Sigmoid colon (tissue), 7 donors: ENCODE results near the gene ENDOU. TPM values are rescaled to one million over a fixed set of nuclear protein-coding genes. Genes with fewer than 3 reads are reported as not detected.

ENCODE experiments used
- DNase-seq: peaks from one replicate; pipeline ENCODE4 v3.0.0-alpha.2; 2019
- H3K27ac ChIP-seq, 4 donors: fragments of 200-600 bp; sonication (generic); one replicate each; pipeline ENCODE4 v1.5.1; 2016 to 2019; ENCODE audit warnings: mild to moderate bottlenecking in 1 of 4
- H3K27me3 ChIP-seq, 3 donors: fragments of 200-600 bp; sonication (generic); one replicate each; pipeline ENCODE4 v1.5.1; 2019; ENCODE audit warnings: mild to moderate bottlenecking in 1 of 3
- H3K36me3 ChIP-seq, 4 donors: fragments of 200-600 bp; sonication (generic); one replicate each; pipeline ENCODE4 v1.5.1; 2016 to 2019
- H3K4me1 ChIP-seq, 4 donors: fragments of 200-600 bp; sonication (generic); one replicate each; pipeline ENCODE4 v1.5.1; 2017 to 2019
- H3K4me3 ChIP-seq, 4 donors: fragments of 200-600 bp; sonication (generic); one replicate each; pipeline ENCODE4 v1.5.1; 2017 to 2019; ENCODE audit warnings: mild to moderate bottlenecking in 2 of 4, moderate library complexity in 1 of 4
- H3K9me3 ChIP-seq, 4 donors: fragments of 200-600 bp in 3 of 4; sonication (generic) in 3 of 4; one replicate each; pipeline versions ENCODE4 v1.5.1 to v1.6.1; 2013 to 2019
- EP300 ChIP-seq, 4 donors: sonication (generic); formaldehyde crosslinking; IDR thresholded peaks; one replicate each; pipeline ENCODE4 v1.6.1; 2017; ENCODE audit warnings: antibody characterized with exemption in 4 of 4
- POLR2A ChIP-seq, 2 donors: fragments of 450-650 bp; IDR thresholded peaks; one replicate each; pipeline ENCODE4 v1.6.1; 2016; ENCODE audit warnings: antibody characterized with exemption in 2 of 2, mild to moderate bottlenecking in 2 of 2, moderate library complexity in 2 of 2
- POLR2AphosphoS5 ChIP-seq, 4 donors: sonication (generic); formaldehyde crosslinking; IDR thresholded peaks; one replicate each; pipeline ENCODE4 v1.6.1; 2017; ENCODE audit warnings: antibody characterized with exemption in 4 of 4
- WGBS, 2 donors: extraction: QIAGEN DNeasy Blood & Tissue Kit; methylation state at CpG; one replicate each; pipeline ENCODE4 v1.1.7; 2013; 5-methylcytosine and 5-hydroxymethylcytosine counted together
- intact Hi-C: fragments of 100-400 bp; cut with DNase I; formaldehyde crosslinking; loops from one replicate; pipeline ENCODE4 v1.15.1; 2023
- polyA plus RNA-seq, 3 donors: library from polyadenylated mRNA; stranded (reverse); fragments of 200-250 nt; gene quantifications; one replicate each; pipeline ENCODE4 v1.2.3, GENCODE V29; 2013
- total RNA-seq, 4 donors: library from RNA; depleted of rRNA; stranded (reverse); fragments of >200 nt; gene quantifications; one replicate each; pipeline ENCODE4 v1.1.0, GENCODE V29; 2016
- TF ChIP-seq, protein P1 (sequence below), 4 experiments: fragments of 450-650 bp in 3 of 4; fragments of 200-600 bp in 1 of 4; IDR thresholded peaks; one replicate each; pipeline ENCODE4 v1.5.1; 2016 to 2019; ENCODE audit warnings: antibody characterized with exemption in 4 of 4, mild to moderate bottlenecking in 3 of 4, moderate library complexity in 2 of 4
- donor health status: healthy with polysubstance abuse.
- donor health status: Bipolar disorder and iron deficiency.
- donor health status: healthy.

Gene ENDOU
- total and polyA plus RNA-seq, 7 donors, result 0.25 to 1.6 (median 0.43) TPM; not detected in 3

DNA sequence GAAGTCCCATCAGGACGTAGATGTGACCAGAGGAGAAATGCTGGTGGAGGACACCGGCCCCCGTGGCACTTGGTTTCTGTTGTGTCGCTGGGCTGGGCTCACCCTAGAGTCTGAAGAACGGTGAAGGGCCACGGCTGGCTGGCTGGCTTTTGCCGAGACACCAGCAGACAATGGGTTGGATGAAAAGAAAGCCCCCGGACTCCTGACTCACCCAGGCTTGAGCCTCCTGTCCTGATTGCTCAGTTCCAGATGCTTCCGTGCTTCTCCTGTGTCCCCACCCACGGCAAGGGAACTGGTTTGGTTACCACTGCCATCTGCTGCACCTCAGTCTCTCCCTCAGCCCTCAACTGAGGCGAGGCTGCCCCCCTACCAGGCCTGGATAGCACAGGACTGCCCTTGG, 10.4 kb upstream of the ENDOU start:
- no peak for DNase-seq
- no peak overlapping the region for H3K4me3 ChIP-seq
- H3K36me3 ChIP-seq, result no peaks in the 10 kb centered on the region
- H3K4me1 ChIP-seq, result peaks cover 0 to 42% (median 39%) of the 10 kb centered on the region in 4 donors
- H3K27me3 ChIP-seq, result no peaks in the 10 kb centered on the region
- WGBS, 2 donors, result 84 to 90% methylated on average over 11 of the region's 11 CpGs
- intact Hi-C loops, result loop anchor here (2.0 kb wide), 2 partner anchors 17 to 103 kb away; no protein-coding TSS in a partner anchor
- H3K9me3 ChIP-seq, result no peaks in the 10 kb centered on the region
- no peak for TF ChIP-seq EP300 (IDR thresholded peaks at IDR 0.05)
- TF ChIP-seq, protein P1, sequence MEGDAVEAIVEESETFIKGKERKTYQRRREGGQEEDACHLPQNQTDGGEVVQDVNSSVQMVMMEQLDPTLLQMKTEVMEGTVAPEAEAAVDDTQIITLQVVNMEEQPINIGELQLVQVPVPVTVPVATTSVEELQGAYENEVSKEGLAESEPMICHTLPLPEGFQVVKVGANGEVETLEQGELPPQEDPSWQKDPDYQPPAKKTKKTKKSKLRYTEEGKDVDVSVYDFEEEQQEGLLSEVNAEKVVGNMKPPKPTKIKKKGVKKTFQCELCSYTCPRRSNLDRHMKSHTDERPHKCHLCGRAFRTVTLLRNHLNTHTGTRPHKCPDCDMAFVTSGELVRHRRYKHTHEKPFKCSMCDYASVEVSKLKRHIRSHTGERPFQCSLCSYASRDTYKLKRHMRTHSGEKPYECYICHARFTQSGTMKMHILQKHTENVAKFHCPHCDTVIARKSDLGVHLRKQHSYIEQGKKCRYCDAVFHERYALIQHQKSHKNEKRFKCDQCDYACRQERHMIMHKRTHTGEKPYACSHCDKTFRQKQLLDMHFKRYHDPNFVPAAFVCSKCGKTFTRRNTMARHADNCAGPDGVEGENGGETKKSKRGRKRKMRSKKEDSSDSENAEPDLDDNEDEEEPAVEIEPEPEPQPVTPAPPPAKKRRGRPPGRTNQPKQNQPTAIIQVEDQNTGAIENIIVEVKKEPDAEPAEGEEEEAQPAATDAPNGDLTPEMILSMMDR (IDR thresholded peaks at IDR 0.05), result no peak
- peak overlapping the region; percentile 78 to 83 (median 82) for H3K27ac ChIP-seq

DNA sequence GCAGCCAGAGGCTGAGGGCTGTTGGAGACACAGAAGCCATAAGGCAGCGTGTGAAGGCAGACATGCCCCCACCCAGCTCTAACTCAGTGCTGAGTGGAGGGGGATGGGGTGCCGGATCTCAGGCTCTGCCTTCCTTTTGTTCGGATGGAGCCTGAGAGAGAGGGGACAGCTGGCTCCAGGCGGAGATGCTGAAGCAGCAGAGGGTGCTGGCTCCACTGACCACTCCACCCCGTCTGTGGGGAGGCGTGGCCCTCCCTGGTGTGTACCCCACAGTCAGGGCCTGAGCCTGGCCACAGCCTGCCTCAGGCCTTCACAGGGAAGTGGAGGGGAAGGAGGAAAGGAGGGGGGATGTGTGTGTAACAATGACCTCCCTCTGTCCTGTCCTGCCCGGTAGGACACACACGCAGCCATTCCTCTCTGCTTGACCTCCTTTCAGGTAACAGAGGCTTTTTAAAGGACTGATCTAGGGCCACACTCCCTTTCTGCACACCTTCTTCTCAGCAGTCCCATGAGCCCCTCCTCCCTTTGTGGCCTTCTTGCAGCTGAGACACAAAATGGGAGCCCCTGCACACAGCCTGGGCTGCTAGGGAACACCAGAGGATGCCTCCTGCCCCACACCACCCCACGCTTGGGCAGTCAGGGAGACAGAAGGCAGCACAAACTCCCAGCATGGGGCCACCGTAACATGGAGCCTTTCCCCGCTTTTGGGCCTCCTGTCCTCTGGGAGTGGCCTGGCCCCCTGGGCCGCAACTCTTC, 9.6 kb upstream of the ENDOU start:
- intact Hi-C loops, result no loop called here

DNA sequence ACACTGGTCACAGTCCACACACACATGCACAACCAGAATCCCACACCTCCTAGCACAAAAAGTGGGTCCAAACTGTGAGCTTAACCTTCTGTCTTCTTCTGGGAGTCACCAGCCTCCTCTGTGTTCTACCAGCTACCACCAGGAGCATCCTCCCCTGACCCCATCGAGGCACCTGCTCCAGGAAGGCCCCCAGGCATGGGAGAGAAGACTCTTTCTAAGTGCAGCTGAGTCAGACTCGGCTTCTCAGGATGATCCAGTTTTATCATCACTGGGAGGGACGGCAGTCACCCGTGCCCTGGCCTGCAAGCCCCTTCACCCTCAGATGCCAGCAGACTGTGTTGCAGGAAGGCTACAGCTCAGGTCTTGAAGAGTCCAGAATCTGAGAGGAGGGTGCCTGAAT, 7.9 kb upstream of the ENDOU start:
- WGBS, 2 donors, result 91% methylated on average over 4 of the region's 4 CpGs
- no peak overlapping the region for H3K4me3 ChIP-seq
- DNase-seq, result no peak
- no peak overlapping the region for H3K27ac ChIP-seq
- no peaks in the 10 kb centered on the region for H3K9me3 ChIP-seq
- TF ChIP-seq POLR2A (IDR thresholded peaks at IDR 0.05) (no peak), EP300 (IDR thresholded peaks at IDR 0.05) (no peak), POLR2AphosphoS5 (IDR thresholded peaks at IDR 0.05) (no peak)
- TF ChIP-seq, protein P1 (IDR thresholded peaks at IDR 0.05), result no peak
- peaks cover 0 to 38% (median 37%) of the 10 kb centered on the region in 4 donors for H3K4me1 ChIP-seq
- H3K27me3 ChIP-seq, result no peaks in the 10 kb centered on the region
- H3K36me3 ChIP-seq, result no peaks in the 10 kb centered on the region
- intact Hi-C loops, result no loop called here

More for the DNA sequence above, 9.6 kb upstream of the ENDOU start:
- Histone ChIP-seq H3K27ac (peak overlapping the region; percentile 78 to 83 (median 82)), H3K4me3 (no peak overlapping the region), H3K4me1 (peaks cover 0 to 42% (median 39%) of the 10 kb centered on the region in 4 donors), H3K9me3 (no peaks in the 10 kb centered on the region), H3K36me3 (no peaks in the 10 kb centered on the region), H3K27me3 (no peaks in the 10 kb centered on the region)
- WGBS, 2 donors, result 84 to 87% methylated on average over 12 of the region's 12 CpGs
- DNase-seq, result no peak
- TF ChIP-seq POLR2A (IDR thresholded peaks at IDR 0.05) (no peak), EP300 (IDR thresholded peaks at IDR 0.05) (no peak), POLR2AphosphoS5 (IDR thresholded peaks at IDR 0.05) (no peak)
- TF ChIP-seq, protein P1 (IDR thresholded peaks at IDR 0.05), result no peak

DNA sequence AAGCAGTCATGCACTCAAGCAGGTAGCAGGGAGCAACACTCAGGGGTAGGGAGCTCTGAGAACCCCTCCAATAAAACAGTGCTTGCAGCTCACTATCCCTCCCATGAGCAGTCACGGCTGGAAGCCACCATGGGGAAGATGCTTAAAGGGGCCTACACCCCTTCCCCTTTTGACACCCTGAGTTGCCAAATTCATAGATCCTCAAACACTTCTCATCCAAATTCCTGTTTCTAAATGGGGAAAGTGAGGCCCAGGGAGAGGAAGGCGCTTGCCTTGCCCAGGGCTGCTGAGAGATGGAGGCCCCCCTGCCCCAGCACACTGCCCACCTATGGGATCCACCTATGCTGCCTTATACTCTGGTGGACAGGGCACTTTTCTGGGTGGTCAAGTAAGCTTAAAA, 7.2 kb upstream of the ENDOU start:
- intact Hi-C loops, result no loop called here
- Histone ChIP-seq H3K27ac (no peak overlapping the region), H3K4me1 (peaks cover 0 to 32% (median 30%) of the 10 kb centered on the region in 4 donors), H3K4me3 (no peak overlapping the region), H3K27me3 (no peaks in the 10 kb centered on the region), H3K9me3 (no peaks in the 10 kb centered on the region), H3K36me3 (no peaks in the 10 kb centered on the region)
- WGBS, 2 donors, result 80 to 88% methylated on average over 2 of the region's 2 CpGs
- no peak for DNase-seq
- TF ChIP-seq POLR2AphosphoS5 (IDR thresholded peaks at IDR 0.05), result no peak
- TF ChIP-seq EP300 (IDR thresholded peaks at IDR 0.05), result no peak
- TF ChIP-seq, protein P1 (IDR thresholded peaks at IDR 0.05), result no peak
- no peak for TF ChIP-seq POLR2A (IDR thresholded peaks at IDR 0.05)
